GM19035 (cell line): ENCODE results near the gene EIF3B.
"Not testable (repeated sequence)": the region's sequence is repeated elsewhere in the genome, so short reads cannot be mapped to it uniquely, and the experiment has no call there.

Experiments
- ATAC-seq: cut with Tn5 transposase; IDR thresholded peaks from one replicate; pipeline ENCODE4 v1.9.1; 2021; ENCODE audit not compliant: unreplicated experiment

Gene EIF3B

GRCh38 chr7:2354186-2354938 is at the start of gene EIF3B:
Gene EIF3B (plus strand): TSS chr7:2354827. CDS start chr7:2354922, 95 bp downstream.
- ATAC-seq: peak; percentile 77

GRCh38 chr7:2305258-2305657 is 49.4 kb upstream of the EIF3B start:
- ATAC-seq: not testable (repeated sequence)

GRCh38 chr7:2306688-2307087 is 47.9 kb upstream of the EIF3B start:
- ATAC-seq: no peak

GRCh38 chr7:2307690-2308107 is 46.9 kb upstream of the EIF3B start:
- peak; percentile 36 for ATAC-seq

GRCh38 chr7:2309889-2310331 is 44.7 kb upstream of the EIF3B start:
- ATAC-seq: no peak

GRCh38 chr7:2312267-2312929 is 42.2 kb upstream of the EIF3B start:
- ATAC-seq: no peak

GRCh38 chr7:2313450-2314208 is 41.0 kb upstream of the EIF3B start:
- ATAC-seq: peak; percentile 16

- ATAC-seq: peak; percentile 77
Measured at GRCh38 chr7:2314209-2314955, 40.2 kb upstream of the EIF3B start, which contains the start of gene SNX8. Gene SNX8 (minus strand): TSS chr7:2314441. CDS start chr7:2314421, 20 bp downstream.

- not testable (repeated sequence) for ATAC-seq
Measured at GRCh38 chr7:2314956-2315530, 39.6 kb upstream of the EIF3B start.

GRCh38 chr7:2315787-2316186 is 38.8 kb upstream of the EIF3B start:
- ATAC-seq: no peak

- ATAC-seq: no peak
Measured at GRCh38 chr7:2316578-2316977, 38.0 kb upstream of the EIF3B start.

GRCh38 chr7:2317556-2318293 is 36.9 kb upstream of the EIF3B start:
- no peak for ATAC-seq

- ATAC-seq: no peak
Measured at GRCh38 chr7:2321020-2321419, 33.6 kb upstream of the EIF3B start.

- ATAC-seq: no peak
Measured at GRCh38 chr7:2325162-2325561, 29.5 kb upstream of the EIF3B start.

GRCh38 chr7:2326951-2327350 is 27.7 kb upstream of the EIF3B start:
- ATAC-seq: no peak

GRCh38 chr7:2330493-2330892 is 24.1 kb upstream of the EIF3B start:
- ATAC-seq: no peak

- no peak for ATAC-seq
Measured at GRCh38 chr7:2331707-2332106, 22.9 kb upstream of the EIF3B start.

- not testable (repeated sequence) for ATAC-seq
Measured at GRCh38 chr7:2332606-2333231, 21.9 kb upstream of the EIF3B start.

GRCh38 chr7:2336626-2337299 is 17.9 kb upstream of the EIF3B start:
- no peak for ATAC-seq
